H1 (cell line): ENCODE data around the gene STARD3NL. TPM values are rescaled to one million over a fixed set of nuclear protein-coding genes. Genes with fewer than 3 reads are reported as not detected.

ENCODE experiments used
- CTCF ChIA-PET: fragments of 300-600 bp; sonication (Branson Sonifier 250); formaldehyde crosslinking; loops from one replicate; lab custom pipeline; 2021; ENCODE audit not compliant: partially characterized antibody; lab: Charles Lee
- POLR2A ChIA-PET: fragments of 300-600 bp; sonication (Branson Sonifier 250); formaldehyde crosslinking; loops from one replicate; lab custom pipeline; 2021; ENCODE audit warnings: inconsistent platforms; ENCODE audit not compliant: partially characterized antibody; lab: Charles Lee
- DNase-seq, 2 experiments: peaks; one replicate each; pipeline versions ENCODE4 v3.0.0 to v3.0.0-alpha.2; 2010 to 2022; ENCODE audit warnings: low spot score in 2 of 2, low read depth in 1 of 2, mixed read lengths in 1 of 2
- FAIRE-seq: peaks from 2 replicates; lab custom pipeline; 2011; peaks lifted over from hg19 to GRCh38; lab: Jason Lieb, UNC
- H2AFZ ChIP-seq: 2 replicates; pipeline ENCODE4 v1.8.1; 2012; ENCODE audit warnings: low read length, inconsistent platforms
- H2AK5ac ChIP-seq: 2 replicates; pipeline ENCODE4 v1.6.1; 2013; ENCODE audit warnings: low read depth, low read length
- H2BK120ac ChIP-seq: replicated peaks from 2 replicates; pipeline ENCODE3; 2013; ENCODE audit warnings: low read depth, low read length, inconsistent platforms
- H2BK12ac ChIP-seq: 2 replicates; pipeline ENCODE4 v1.6.1; 2013; ENCODE audit warnings: low read depth, low read length
- H2BK15ac ChIP-seq: 2 replicates; pipeline ENCODE4 v1.6.1; 2013; ENCODE audit warnings: low read length
- H2BK20ac ChIP-seq: 2 replicates; pipeline ENCODE4 v1.6.1; 2013; ENCODE audit warnings: low read length
- H2BK5ac ChIP-seq: 2 replicates; pipeline ENCODE4 v1.6.1; 2013; ENCODE audit warnings: low read depth, low read length
- H3K14ac ChIP-seq: 2 replicates; pipeline ENCODE4 v1.6.1; 2013; ENCODE audit warnings: inconsistent platforms; ENCODE audit not compliant: insufficient read length
- H3K18ac ChIP-seq: 2 replicates; pipeline ENCODE4 v1.6.1; 2013; ENCODE audit warnings: low read length; ENCODE audit errors: extremely low read depth
- H3K23ac ChIP-seq: 2 replicates; pipeline ENCODE4 v1.6.1; 2013; ENCODE audit warnings: inconsistent platforms; ENCODE audit not compliant: insufficient read length
- H3K23me2 ChIP-seq: 2 replicates; pipeline ENCODE4 v1.6.1; 2013; ENCODE audit warnings: low read depth, low read length
- H3K27ac ChIP-seq: 2 replicates; pipeline ENCODE4 v1.6.1; 2011; ENCODE audit warnings: low read depth, low read length, inconsistent platforms
- H3K27me3 ChIP-seq, 4 experiments: replicated peaks in 1 of 4; 1 replicate in 1 of 4; 2 replicates in 3 of 4; pipeline versions ENCODE4 v1.6.1 to v1.8.1; 2011 to 2013; ENCODE audit warnings: low read length in 3 of 4, mild to moderate bottlenecking in 3 of 4, inconsistent platforms in 2 of 4, mixed read lengths in 2 of 4, moderate library complexity in 1 of 4; ENCODE audit not compliant: control insufficient read depth in 3 of 4, insufficient read depth in 3 of 4; ENCODE audit errors: extremely low read depth in 1 of 4
- H3K36me3 ChIP-seq, 4 experiments: 2 replicates each; pipeline versions ENCODE4 v1.6.1 to v1.8.1; 2011 to 2013; ENCODE audit warnings: mild to moderate bottlenecking in 4 of 4, low read length in 3 of 4, moderate library complexity in 2 of 4, control low read depth in 1 of 4, inconsistent platforms in 1 of 4; ENCODE audit not compliant: insufficient read depth in 4 of 4, control insufficient read depth in 2 of 4
- H3K4ac ChIP-seq: replicated peaks from 2 replicates; pipeline ENCODE3; 2013; ENCODE audit warnings: low read length, low read depth, mixed read lengths, inconsistent platforms; ENCODE audit not compliant: insufficient read length
- H3K4me1 ChIP-seq, 4 experiments: replicated peaks in 1 of 4; 1 replicate in 1 of 4; 2 replicates in 3 of 4; pipeline versions ENCODE4 v1.6.1 to v1.8.1; 2011 to 2013; ENCODE audit warnings: low read length in 3 of 4, inconsistent platforms in 2 of 4, mixed read lengths in 1 of 4; ENCODE audit not compliant: insufficient read depth in 4 of 4, control insufficient read depth in 3 of 4
- H3K4me2 ChIP-seq, 2 experiments: 2 replicates each; pipeline versions ENCODE4 v1.6.1 to v1.8.1; 2011 to 2013; ENCODE audit warnings: low read depth in 2 of 2, low read length in 2 of 2, control low read depth in 1 of 2, inconsistent platforms in 1 of 2, mild to moderate bottlenecking in 1 of 2; ENCODE audit not compliant: insufficient read depth in 1 of 2
- H3K4me3 ChIP-seq, 4 experiments: fragments of 200-600, 300-600 bp in 1 of 4; sonication (generic), shearing (Covaris generic), sonication (Bioruptor Twin) in 1 of 4; 2 replicates each; pipeline versions ENCODE4 v1.5.1 to v1.8.1; 2011 to 2016; ENCODE audit warnings: low read length in 4 of 4, low read depth in 3 of 4, control low read depth in 2 of 4, inconsistent platforms in 2 of 4, mild to moderate bottlenecking in 2 of 4, mixed read lengths in 1 of 4, moderate library complexity in 1 of 4; ENCODE audit not compliant: insufficient read depth in 2 of 4; ENCODE audit errors: extremely low read depth in 1 of 4
- H3K56ac ChIP-seq: replicated peaks from 2 replicates; pipeline ENCODE3; 2013; ENCODE audit warnings: low read depth, mild to moderate bottlenecking, mixed read lengths, low read length, inconsistent platforms; ENCODE audit not compliant: insufficient read length
- H3K79me1 ChIP-seq: 2 replicates; pipeline ENCODE4 v1.6.1; 2013; ENCODE audit warnings: low read depth, low read length, control low read depth
- H3K79me2 ChIP-seq, 2 experiments: 2 replicates each; pipeline versions ENCODE4 v1.6.1 to v1.8.1; 2012 to 2013; ENCODE audit warnings: low read length in 2 of 2, mild to moderate bottlenecking in 2 of 2, inconsistent platforms in 1 of 2; ENCODE audit not compliant: insufficient read depth in 2 of 2, control insufficient read depth in 1 of 2
- H3K9ac ChIP-seq, 4 experiments: replicated peaks in 1 of 4; 1 replicate in 1 of 4; 2 replicates in 3 of 4; pipeline versions ENCODE4 v1.6.1 to v1.8.1; 2011 to 2013; ENCODE audit warnings: low read depth in 3 of 4, low read length in 3 of 4, control low read depth in 2 of 4, mild to moderate bottlenecking in 2 of 4, moderate library complexity in 2 of 4, inconsistent platforms in 1 of 4; ENCODE audit errors: extremely low read depth in 1 of 4
- H3K9me3 ChIP-seq, 2 experiments: 2 replicates each; pipeline versions ENCODE4 v1.6.1 to v1.8.1; 2012 to 2013; ENCODE audit warnings: mild to moderate bottlenecking in 2 of 2, moderate library complexity in 2 of 2, control low read depth in 1 of 2, inconsistent platforms in 1 of 2, low read depth in 1 of 2, low read length in 1 of 2, mixed read lengths in 1 of 2; ENCODE audit not compliant: insufficient read depth in 2 of 2
- H4K20me1 ChIP-seq, 2 experiments: replicated peaks in 1 of 2; 2 replicates each; pipeline versions ENCODE3 to v1.8.1; 2011 to 2013; ENCODE audit warnings: inconsistent platforms in 2 of 2, low read length in 2 of 2, mild to moderate bottlenecking in 1 of 2; ENCODE audit not compliant: insufficient read depth in 2 of 2, control insufficient read depth in 1 of 2
- H4K5ac ChIP-seq: 2 replicates; pipeline ENCODE4 v1.6.1; 2013; ENCODE audit warnings: low read length, low read depth, mixed read lengths, inconsistent platforms; ENCODE audit not compliant: insufficient read length
- H4K8ac ChIP-seq: 2 replicates; pipeline ENCODE4 v1.8.0; 2013; ENCODE audit warnings: mild to moderate bottlenecking, moderate library complexity, low read length, inconsistent platforms; ENCODE audit not compliant: insufficient read depth; ENCODE audit errors: extremely low read depth
- H4K91ac ChIP-seq: replicated peaks from 2 replicates; pipeline ENCODE3; 2013; ENCODE audit warnings: low read length, mixed read lengths, inconsistent platforms; ENCODE audit not compliant: insufficient read length
- ASH2L ChIP-seq: fragments of 200-600, 300-600 bp; sonication (generic); IDR thresholded peaks from one replicate; pipeline ENCODE4 v1.7.1; 2017; ENCODE audit warnings: low read length
- BRCA1 ChIP-seq: IDR thresholded peaks from 2 replicates; pipeline ENCODE4 v1.6.1; 2012; ENCODE audit warnings: low read depth, low read length, improper control_type of control experiment
- TBP ChIP-seq: IDR thresholded peaks from 2 replicates; pipeline ENCODE4 v1.6.1; 2011; ENCODE audit warnings: low read depth, low read length, improper control_type of control experiment
- WGBS, 2 experiments: shearing (Covaris generic) in 1 of 2; methylation state at CpG; one replicate each; pipeline versions ENCODE4 v1.1.6 to v1.1.7; 2013 to 2015; ENCODE audit warnings: low lambda C conversion rate in 2 of 2, mixed read lengths in 2 of 2, inconsistent platforms in 1 of 2, low coverage in 1 of 2, missing lambda C conversion rate in 1 of 2; ENCODE audit not compliant: insufficient replicate concordance in 2 of 2, insufficient coverage in 1 of 2, insufficient read length in 1 of 2; ENCODE audit errors: extremely low coverage in 1 of 2, missing lambda C conversion rate in 1 of 2; 5-methylcytosine and 5-hydroxymethylcytosine counted together
- polyA plus RNA-seq, 7 experiments: library from polyadenylated mRNA; depleted of rRNA in 3 of 7; stranded (reverse) in 5 of 7; unstranded in 2 of 7; fragments of >200 nt in 5 of 7; fragments of 200-250 nt in 2 of 7; gene quantifications; 1 replicate in 5 of 7; 2 replicates in 1 of 7; 4 replicates in 1 of 7; pipeline versions ENCODE4 v1.2.1 to v1.2.3, GENCODE V29; 2011 to 2013; ENCODE audit warnings: missing spikeins in 2 of 7, mixed read lengths in 2 of 7
- total RNA-seq: library from RNA; stranded (reverse); fragmentation: NEBNext Ultra II Directional; extraction: Animal tissue kit (Norgen Biotek cat#: 25700); gene quantifications from 2 replicates; pipeline ENCODE4 v1.2.1, GENCODE V29; 2021

The STARD3NL gene
- total and polyA plus RNA-seq, 2 of the 8 experiments (the other 6 are each of a cell fraction or from before 2014, with no cell fraction given): 27.1 to 40.5 TPM

DNA sequence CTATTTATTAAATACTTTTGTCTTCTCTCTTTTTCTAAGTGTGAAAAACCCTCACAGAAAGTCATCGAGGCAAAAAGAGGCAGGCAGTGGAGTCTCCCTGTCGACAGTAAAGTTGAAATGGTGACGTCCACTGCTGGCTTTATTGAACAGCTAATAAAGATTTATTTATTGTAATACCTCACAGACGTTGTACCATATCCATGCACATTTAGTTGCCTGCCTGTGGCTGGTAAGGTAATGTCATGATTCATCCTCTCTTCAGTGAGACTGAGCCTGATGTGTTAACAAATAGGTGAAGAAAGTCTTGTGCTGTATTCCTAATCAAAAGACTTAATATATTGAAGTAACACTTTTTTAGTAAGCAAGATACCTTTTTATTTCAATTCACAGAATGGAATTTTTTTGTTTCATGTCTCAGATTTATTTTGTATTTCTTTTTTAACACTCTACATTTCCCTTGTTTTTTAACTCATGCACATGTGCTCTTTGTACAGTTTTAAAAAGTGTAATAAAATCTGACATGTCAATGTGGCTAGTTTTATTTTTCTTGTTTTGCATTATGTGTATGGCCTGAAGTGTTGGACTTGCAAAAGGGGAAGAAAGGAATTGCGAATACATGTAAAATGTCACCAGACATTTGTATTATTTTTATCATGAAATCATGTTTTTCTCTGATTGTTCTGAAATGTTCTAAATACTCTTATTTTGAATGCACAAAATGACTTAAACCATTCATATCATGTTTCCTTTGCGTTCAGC lies 52.0 kb downstream of the STARD3NL start:
- H3K18ac ChIP-seq: no peak overlapping the region
- no peak overlapping the region for H3K56ac ChIP-seq
- no peak overlapping the region for H3K4me3 ChIP-seq
- no peaks in the 10 kb centered on the region for H3K23me2 ChIP-seq
- ChIA-PET CTCF (interaction anchor here (0.6 to 2.3 kb wide), 4 partner anchors 11 to 98 kb away, joined by 3 to 10 read pairs (median 5); no protein-coding TSS in a partner anchor), POLR2A (no interaction called here)
- H3K4me2 ChIP-seq: no peak overlapping the region
- H3K79me1 ChIP-seq: no peaks in the 10 kb centered on the region
- H3K9me3 ChIP-seq: no peaks in the 10 kb centered on the region
- TF ChIP-seq TBP: no peak
- TF ChIP-seq ASH2L: no peak
- no peak for TF ChIP-seq BRCA1
- no peaks in the 10 kb centered on the region for H3K79me2 ChIP-seq
- H4K8ac ChIP-seq: no peak overlapping the region
- H3K4ac ChIP-seq: no peak overlapping the region
- no peak overlapping the region for H3K27ac ChIP-seq
- peaks cover 0 to 9% (median 4%) of the 10 kb centered on the region in 4 experiments; a peak in 4 of 8 replicates for H3K36me3 ChIP-seq
- peaks cover 0 to 2% of the 10 kb centered on the region in 2 experiments for H4K20me1 ChIP-seq
- no peak overlapping the region for H2BK15ac ChIP-seq
- no peak overlapping the region for H2BK12ac ChIP-seq
- H2AK5ac ChIP-seq: no peak overlapping the region
- H3K14ac ChIP-seq: no peak overlapping the region
- no peak overlapping the region for H4K91ac ChIP-seq
- no peak overlapping the region for H3K9ac ChIP-seq
- H2BK20ac ChIP-seq: no peak overlapping the region
- H2BK5ac ChIP-seq: no peak overlapping the region
- H2BK120ac ChIP-seq: no peak overlapping the region
- 88% methylated on average over 6 of the region's 6 CpGs; no CpG with 5 or more reads in 1 of the 2 experiments for WGBS, 2 experiments
- H3K27me3 ChIP-seq: no peaks in the 10 kb centered on the region
- DNase-seq: no peak
- H2AFZ ChIP-seq: no peak overlapping the region
- FAIRE-seq: no peak
- peaks cover 0 to 2% (median 0%) of the 10 kb centered on the region in 4 experiments; a peak in 1 of 7 replicates for H3K4me1 ChIP-seq
- no peak overlapping the region for H4K5ac ChIP-seq
- H3K23ac ChIP-seq: no peak overlapping the region
